GM23248 (cell line): ENCODE data around the gene RASGRP2.

Experiments used
- EZH2 ChIP-seq: fragments of 200-600 bp; sonication (generic); IDR thresholded peaks from 2 replicates; pipeline ENCODE4 v1.6.1; 2018; ENCODE audit warnings: antibody characterized with exemption, mild to moderate bottlenecking; ENCODE audit not compliant: insufficient read depth, poor library complexity, severe bottlenecking
- EZH2phosphoT487 ChIP-seq: fragments of 200-600 bp; sonication (generic); IDR thresholded peaks from 2 replicates; pipeline ENCODE4 v1.6.1; 2018; ENCODE audit warnings: antibody characterized with exemption, moderate library complexity, mild to moderate bottlenecking, low read depth; ENCODE audit not compliant: insufficient read depth

DNA sequence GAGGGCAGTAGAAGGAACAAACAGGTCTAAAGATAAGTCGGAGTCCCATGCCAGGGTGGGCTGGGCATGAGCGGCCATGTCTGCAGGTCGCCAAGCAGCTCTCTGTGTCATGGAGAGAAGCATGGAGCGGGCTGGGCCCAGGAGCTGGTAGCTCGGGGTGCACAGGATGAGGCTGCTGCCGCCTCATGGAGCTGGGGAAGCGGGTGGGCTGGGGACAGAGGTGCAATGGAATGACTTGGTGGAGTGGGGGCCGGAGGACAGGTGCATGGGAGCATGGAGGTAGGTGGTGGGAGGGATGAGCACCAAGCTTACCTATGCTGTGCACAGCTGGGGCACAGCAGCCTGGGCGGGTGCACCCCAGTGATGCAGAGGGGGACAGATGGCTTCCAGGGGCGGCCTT, 24.5 kb downstream of the RASGRP2 start:
- TF ChIP-seq EZH2 = no peak
- TF ChIP-seq EZH2phosphoT487 = no peak
